NCI-H345 treated with DMSO at 0.1 percent for 48 hours (cell line): ENCODE data around the gene TMEM212.
"Not testable (repeated sequence)": the region's sequence is repeated elsewhere in the genome, so short reads cannot be mapped to it uniquely, and the experiment has no call there.

Source experiments
- DNase-seq: peaks from one replicate; lab custom pipeline; 2025; ENCODE audit not compliant: unreplicated experiment; lab: John Stamatoyannopoulos, UW

The TMEM212 gene

DNA sequence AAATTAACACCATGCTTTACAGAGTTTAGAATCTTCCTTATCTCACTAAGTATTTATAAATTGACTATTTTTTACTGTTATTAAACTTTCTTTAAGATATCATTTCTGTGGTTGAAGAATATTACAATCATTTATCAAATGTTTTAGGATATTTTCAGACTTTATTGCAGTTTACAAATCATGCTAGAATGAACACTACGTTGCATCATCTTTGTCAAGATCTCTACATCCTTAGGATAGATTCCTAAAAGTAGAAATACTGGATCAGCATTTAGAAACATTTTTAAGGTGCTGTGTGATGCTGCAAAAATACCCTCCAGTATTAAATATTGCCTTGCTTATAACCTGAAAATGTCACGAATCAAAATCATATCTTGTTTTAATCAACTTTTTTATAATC, 30.3 kb upstream of the TMEM212 start:
- DNase-seq: no peak

GRCh38 chr3:171813278-171813896, 29.8 kb upstream of the TMEM212 start:
- no peak for DNase-seq

DNA sequence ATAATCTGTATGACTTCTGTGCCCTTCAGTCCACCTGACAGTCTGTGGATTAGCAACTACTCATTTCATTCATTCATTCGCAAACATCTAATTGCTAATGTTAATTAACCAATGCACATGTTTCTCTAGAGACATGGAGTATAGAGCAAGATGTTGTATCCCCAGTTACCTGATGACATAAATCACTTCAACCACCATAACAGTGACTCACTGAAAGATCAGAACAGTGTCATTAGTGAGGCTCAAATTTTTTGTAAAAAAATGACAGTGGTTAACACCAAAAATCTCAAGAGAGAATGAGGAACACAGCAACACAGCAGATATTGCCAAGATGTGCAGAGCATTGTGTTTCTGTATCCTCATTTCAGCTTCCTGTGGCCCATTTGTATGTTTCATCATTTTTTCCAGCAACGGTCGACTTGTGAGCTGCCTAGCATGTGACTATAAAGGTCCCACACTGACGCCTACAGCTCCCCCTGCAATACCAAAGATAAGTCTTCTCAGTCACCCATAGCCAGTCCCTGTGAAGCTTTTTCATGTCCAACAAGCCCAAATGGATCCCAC, 29.2 kb upstream of the TMEM212 start:
- DNase-seq: no peak

- not testable (repeated sequence) for DNase-seq
Measured at GRCh38 chr3:171814662-171815061, 28.5 kb upstream of the TMEM212 start.

GRCh38 chr3:171815973-171816595, 27.1 kb upstream of the TMEM212 start:
- no peak for DNase-seq

DNA sequence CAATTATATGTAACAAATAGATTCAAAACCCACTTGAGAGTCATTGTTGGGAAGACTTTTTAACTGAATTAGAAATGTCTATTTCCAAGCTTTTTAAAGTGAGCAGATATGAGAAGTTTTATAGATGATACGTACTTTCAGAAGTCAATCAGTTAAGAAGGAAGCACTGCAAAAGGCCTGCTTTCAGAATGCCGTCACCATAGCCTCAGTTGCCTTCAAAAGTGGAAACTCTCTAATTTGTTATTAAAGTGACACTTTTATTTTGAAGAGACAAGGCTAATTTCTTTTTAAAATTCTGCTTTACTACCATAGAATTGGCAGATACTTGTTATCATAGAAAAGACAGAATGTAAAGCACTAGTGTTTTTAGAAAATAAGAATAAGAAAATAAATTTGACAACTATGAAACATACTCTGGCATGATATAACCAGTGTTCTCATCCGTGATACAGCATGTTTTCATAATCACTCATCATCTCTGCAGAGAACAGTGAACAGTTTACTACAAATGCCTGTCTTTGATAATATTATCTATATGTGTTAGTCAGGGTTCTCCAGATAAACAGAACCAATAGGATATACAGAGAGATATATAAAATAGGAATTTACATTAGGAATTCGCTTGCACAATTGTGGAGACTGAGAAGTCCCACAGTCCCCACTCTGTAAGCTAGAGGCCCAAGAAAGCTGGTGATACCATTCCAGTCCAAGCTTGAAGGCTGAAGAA, 25.9 kb upstream of the TMEM212 start:
- no peak for DNase-seq

- DNase-seq: no peak
Measured at GRCh38 chr3:171821044-171821443, 22.1 kb upstream of the TMEM212 start.

GRCh38 chr3:171821778-171822358, 21.3 kb upstream of the TMEM212 start:
- no peak for DNase-seq

GRCh38 chr3:171822431-171823106, 20.6 kb upstream of the TMEM212 start:
- no peak for DNase-seq

GRCh38 chr3:171824116-171824515, 19.0 kb upstream of the TMEM212 start:
- no peak for DNase-seq

DNA sequence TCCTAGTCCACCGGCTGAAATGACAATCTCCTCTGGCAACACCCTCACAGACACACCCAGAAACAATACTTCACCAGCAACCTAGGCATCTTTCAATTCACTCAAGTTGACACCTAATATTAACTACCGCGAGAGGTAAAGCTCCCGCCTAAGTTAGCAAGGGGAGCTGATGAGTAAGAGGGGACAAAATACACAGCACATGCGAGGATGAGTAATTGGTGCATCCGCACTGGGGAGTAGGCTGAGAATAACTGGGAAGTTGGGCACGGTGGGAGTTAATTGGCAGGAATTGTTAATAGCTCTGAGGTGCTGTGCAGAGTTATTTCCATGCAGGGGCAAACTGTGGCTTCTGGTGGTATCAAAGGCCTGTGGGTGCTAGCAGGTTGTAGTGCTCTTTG, 18.3 kb upstream of the TMEM212 start:
- no peak for DNase-seq

GRCh38 chr3:171825222-171825828, 17.8 kb upstream of the TMEM212 start:
- DNase-seq: no peak

DNA sequence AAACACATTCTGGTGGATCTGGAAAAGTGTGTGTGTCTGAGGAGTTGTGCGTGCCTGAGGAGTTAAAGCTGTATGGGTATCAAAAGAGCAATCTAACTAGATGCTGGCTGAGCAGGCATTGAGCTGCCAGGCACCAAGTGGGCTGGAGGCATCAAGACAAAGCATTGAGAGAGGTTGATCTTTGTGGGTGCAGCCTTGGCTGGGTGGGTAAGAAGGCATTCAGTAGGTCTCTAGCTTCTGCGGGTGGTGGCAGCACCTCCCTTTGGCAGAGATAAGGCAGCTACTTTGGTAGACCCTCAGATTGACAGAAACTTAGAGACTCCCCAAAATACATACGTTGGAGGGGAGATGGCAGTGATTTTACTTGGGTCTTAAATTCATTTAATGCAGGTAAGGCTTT, 15.8 kb upstream of the TMEM212 start:
- DNase-seq: no peak

DNA sequence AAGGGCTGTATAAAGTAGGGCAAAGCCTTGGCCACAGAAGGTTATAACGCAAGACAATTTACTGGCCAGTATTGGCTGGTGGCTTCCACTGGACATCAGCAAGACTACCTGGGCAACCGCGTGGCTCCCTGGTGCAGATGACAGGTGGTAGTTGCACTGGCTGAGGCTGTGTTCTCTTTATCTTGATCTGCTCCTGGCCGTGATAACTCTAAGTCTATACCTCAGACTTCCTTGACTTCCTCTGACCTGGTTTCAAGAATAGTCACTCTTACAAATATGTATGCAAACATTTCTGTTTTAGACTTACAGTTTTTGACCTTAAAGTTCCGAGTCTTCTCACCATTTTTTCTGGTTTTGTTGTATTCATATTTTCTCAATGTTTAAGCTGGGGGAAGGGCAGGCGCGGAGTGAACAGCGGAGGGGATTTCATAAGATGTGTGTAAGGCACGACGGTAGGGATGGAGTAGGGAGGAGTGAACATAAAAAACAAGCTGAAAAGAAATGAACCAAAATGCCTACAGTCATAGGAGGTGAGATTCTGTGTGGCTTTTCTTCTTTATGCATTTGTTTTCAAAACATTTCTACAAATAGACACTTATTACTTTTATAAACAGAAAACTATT, 15.2 kb upstream of the TMEM212 start:
- no peak for DNase-seq

DNA sequence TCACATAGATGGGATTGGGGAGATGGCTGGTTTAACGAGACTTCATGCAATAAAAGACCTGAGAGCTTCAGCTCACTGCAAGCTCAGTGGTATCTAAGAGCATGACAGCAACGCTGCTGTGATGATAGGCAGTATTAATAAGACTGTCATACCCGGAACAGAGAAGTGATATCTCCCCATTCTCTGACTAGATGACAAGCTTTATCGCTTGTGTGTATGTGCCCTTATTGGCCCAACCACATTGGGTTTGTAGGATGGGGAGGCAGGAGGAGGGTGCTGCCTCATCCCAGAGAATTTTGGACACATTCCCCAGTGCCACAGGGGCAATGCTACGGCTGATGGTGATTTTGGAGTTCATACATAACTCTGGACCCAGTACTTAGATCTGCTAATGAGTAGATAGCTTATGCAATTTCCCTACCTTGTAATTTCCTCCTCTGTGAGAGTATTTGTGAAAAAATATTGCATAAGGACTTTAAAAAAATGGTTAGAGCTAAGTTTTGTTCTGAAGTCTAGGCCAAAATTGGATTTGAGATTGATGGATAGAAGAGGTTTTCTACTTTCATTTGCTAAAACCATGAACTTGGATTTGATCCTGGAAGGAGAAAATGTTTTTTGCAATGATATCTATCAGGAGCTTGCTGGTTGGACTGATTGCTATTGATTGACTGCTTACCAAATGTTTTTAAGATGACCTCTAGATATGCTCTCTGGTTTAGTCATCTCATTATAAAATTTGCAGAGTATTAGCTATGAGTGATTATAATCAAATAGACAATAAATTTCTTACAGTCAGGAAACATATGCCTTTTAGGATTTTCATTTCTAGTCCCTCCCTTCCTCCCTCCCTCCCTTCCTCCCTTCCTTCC, 14.0 kb upstream of the TMEM212 start:
- no peak for DNase-seq

GRCh38 chr3:171829841-171830517, 13.2 kb upstream of the TMEM212 start:
- no peak for DNase-seq

DNA sequence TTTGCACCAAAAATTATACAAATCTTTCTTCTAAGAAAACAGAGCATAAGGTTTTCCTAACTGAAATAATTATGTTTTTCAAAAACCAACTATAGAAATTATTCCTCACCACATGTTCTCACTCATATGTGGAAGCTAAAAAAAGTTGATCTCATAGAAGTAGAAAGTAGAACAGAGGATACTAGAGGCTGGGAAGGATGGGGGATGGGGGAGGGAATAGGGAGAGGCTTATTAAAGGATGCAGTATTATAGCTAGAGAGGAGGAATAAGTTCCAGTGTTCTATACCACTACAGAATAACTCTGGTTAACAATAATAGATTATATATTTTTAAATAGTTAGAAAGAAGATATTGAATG, 12.7 kb upstream of the TMEM212 start:
- no peak for DNase-seq

DNA sequence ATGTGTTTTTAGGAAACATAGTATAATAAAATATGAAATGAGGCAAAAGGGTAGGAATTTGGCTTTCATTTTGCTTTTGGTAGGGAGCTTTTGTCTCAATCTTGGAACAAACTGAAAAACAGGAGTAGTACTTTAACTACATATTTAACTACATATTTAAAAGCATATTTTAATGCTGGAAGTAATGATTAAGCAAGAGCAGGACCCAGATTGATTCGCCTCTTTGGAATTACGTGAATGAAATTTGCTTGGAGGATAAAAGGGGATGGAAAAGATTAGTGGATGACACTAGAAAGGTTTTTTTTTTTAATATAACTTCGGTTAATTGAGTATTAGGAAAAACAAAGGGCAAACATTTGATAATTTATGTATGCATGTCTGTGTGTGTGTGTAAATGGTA, 11.2 kb upstream of the TMEM212 start:
- DNase-seq: no peak

DNA sequence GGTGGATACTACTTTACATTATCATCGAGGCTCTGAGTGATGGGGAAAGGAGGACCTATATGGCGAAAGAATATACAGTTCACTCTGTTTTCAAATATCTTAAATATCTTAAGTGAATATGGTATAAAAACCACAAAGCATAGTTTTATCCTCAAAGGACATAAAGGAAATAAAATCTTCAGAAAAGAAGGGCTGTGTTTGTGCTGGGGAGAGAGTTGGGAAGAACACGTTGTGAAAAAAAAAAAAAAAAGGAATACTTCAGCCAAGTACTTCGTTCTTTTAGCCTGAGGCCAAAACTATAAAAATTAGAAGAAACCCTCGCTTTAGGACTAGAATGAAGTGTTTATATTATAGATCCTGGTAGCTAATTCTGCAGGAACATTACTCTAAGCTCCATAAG, 10.2 kb upstream of the TMEM212 start:
- no peak for DNase-seq
